ENCODE results near the gene BAZ2A. TPM values are rescaled to one million over a fixed set of nuclear protein-coding genes. Genes with fewer than 3 reads are reported as not detected.

The BAZ2A gene
- total and polyA plus RNA-seq, 2 experiments from 2014 or later: 109 to 111 TPM

DNA sequence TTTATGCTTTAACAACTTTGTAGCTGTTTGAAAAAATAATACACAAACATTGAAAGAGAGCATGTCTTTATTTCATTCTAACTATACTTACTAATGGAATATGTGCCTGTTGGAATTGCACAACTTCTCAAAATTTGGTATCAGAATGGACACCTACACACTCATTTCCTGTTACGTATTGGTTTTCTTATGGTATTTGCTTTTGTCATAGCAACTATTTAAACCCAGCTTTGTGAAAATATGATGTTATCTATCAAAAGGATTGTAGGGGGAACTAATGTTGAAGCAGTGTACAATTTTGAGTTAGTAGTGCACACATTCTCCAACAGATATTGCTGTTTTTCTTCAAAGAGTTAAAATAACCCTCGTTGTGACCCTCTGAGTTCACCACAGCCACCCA, 55.9 kb downstream of the BAZ2A start (continued):
- TF ChIP-seq, protein P1, sequence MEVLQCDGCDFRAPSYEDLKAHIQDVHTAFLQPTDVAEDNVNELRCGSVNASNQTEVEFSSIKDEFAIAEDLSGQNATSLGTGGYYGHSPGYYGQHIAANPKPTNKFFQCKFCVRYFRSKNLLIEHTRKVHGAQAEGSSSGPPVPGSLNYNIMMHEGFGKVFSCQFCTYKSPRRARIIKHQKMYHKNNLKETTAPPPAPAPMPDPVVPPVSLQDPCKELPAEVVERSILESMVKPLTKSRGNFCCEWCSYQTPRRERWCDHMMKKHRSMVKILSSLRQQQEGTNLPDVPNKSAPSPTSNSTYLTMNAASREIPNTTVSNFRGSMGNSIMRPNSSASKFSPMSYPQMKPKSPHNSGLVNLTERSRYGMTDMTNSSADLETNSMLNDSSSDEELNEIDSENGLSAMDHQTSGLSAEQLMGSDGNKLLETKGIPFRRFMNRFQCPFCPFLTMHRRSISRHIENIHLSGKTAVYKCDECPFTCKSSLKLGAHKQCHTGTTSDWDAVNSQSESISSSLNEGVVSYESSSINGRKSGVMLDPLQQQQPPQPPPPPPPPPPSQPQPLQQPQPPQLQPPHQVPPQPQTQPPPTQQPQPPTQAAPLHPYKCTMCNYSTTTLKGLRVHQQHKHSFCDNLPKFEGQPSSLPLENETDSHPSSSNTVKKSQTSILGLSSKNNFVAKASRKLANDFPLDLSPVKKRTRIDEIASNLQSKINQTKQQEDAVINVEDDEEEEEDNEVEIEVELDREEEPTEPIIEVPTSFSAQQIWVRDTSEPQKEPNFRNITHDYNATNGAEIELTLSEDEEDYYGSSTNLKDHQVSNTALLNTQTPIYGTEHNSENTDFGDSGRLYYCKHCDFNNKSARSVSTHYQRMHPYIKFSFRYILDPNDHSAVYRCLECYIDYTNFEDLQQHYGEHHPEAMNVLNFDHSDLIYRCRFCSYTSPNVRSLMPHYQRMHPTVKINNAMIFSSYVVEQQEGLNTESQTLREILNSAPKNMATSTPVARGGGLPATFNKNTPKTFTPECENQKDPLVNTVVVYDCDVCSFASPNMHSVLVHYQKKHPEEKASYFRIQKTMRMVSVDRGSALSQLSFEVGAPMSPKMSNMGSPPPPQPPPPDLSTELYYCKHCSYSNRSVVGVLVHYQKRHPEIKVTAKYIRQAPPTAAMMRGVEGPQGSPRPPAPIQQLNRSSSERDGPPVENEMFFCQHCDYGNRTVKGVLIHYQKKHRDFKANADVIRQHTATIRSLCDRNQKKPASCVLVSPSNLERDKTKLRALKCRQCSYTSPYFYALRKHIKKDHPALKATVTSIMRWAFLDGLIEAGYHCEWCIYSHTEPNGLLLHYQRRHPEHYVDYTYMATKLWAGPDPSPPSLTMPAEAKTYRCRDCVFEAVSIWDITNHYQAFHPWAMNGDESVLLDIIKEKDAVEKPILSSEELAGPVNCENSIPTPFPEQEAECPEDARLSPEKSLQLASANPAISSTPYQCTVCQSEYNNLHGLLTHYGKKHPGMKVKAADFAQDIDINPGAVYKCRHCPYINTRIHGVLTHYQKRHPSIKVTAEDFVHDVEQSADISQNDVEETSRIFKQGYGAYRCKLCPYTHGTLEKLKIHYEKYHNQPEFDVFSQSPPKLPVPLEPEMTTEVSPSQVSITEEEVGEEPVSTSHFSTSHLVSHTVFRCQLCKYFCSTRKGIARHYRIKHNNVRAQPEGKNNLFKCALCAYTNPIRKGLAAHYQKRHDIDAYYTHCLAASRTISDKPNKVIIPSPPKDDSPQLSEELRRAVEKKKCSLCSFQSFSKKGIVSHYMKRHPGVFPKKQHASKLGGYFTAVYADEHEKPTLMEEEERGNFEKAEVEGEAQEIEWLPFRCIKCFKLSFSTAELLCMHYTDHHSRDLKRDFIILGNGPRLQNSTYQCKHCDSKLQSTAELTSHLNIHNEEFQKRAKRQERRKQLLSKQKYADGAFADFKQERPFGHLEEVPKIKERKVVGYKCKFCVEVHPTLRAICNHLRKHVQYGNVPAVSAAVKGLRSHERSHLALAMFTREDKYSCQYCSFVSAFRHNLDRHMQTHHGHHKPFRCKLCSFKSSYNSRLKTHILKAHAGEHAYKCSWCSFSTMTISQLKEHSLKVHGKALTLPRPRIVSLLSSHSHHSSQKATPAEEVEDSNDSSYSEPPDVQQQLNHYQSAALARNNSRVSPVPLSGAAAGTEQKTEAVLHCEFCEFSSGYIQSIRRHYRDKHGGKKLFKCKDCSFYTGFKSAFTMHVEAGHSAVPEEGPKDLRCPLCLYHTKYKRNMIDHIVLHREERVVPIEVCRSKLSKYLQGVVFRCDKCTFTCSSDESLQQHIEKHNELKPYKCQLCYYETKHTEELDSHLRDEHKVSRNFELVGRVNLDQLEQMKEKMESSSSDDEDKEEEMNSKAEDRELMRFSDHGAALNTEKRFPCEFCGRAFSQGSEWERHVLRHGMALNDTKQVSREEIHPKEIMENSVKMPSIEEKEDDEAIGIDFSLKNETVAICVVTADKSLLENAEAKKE (CRISPR knock-in tag; IDR thresholded peaks at IDR 0.05): no peak
- TF ChIP-seq, protein P2, sequence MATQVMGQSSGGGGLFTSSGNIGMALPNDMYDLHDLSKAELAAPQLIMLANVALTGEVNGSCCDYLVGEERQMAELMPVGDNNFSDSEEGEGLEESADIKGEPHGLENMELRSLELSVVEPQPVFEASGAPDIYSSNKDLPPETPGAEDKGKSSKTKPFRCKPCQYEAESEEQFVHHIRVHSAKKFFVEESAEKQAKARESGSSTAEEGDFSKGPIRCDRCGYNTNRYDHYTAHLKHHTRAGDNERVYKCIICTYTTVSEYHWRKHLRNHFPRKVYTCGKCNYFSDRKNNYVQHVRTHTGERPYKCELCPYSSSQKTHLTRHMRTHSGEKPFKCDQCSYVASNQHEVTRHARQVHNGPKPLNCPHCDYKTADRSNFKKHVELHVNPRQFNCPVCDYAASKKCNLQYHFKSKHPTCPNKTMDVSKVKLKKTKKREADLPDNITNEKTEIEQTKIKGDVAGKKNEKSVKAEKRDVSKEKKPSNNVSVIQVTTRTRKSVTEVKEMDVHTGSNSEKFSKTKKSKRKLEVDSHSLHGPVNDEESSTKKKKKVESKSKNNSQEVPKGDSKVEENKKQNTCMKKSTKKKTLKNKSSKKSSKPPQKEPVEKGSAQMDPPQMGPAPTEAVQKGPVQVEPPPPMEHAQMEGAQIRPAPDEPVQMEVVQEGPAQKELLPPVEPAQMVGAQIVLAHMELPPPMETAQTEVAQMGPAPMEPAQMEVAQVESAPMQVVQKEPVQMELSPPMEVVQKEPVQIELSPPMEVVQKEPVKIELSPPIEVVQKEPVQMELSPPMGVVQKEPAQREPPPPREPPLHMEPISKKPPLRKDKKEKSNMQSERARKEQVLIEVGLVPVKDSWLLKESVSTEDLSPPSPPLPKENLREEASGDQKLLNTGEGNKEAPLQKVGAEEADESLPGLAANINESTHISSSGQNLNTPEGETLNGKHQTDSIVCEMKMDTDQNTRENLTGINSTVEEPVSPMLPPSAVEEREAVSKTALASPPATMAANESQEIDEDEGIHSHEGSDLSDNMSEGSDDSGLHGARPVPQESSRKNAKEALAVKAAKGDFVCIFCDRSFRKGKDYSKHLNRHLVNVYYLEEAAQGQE (IDR thresholded peaks at IDR 0.05; ENCODE audit: unreplicated experiment): no peak
- no peak for TF ChIP-seq EZH2phosphoT487 (IDR thresholded peaks at IDR 0.05; ENCODE audit: unreplicated experiment)
- TF ChIP-seq, protein P3, sequence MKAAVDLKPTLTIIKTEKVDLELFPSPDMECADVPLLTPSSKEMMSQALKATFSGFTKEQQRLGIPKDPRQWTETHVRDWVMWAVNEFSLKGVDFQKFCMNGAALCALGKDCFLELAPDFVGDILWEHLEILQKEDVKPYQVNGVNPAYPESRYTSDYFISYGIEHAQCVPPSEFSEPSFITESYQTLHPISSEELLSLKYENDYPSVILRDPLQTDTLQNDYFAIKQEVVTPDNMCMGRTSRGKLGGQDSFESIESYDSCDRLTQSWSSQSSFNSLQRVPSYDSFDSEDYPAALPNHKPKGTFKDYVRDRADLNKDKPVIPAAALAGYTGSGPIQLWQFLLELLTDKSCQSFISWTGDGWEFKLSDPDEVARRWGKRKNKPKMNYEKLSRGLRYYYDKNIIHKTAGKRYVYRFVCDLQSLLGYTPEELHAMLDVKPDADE (IDR thresholded peaks at IDR 0.05): no peak
